GM18526 (cell line): ENCODE data around the gene COL18A1.

ENCODE experiments used
- POLR2A ChIP-seq: IDR thresholded peaks from 3 replicates; pipeline ENCODE4 v1.6.1; 2011; ENCODE audit not compliant: insufficient read length; ENCODE audit errors: extremely low read depth

Gene COL18A1

DNA sequence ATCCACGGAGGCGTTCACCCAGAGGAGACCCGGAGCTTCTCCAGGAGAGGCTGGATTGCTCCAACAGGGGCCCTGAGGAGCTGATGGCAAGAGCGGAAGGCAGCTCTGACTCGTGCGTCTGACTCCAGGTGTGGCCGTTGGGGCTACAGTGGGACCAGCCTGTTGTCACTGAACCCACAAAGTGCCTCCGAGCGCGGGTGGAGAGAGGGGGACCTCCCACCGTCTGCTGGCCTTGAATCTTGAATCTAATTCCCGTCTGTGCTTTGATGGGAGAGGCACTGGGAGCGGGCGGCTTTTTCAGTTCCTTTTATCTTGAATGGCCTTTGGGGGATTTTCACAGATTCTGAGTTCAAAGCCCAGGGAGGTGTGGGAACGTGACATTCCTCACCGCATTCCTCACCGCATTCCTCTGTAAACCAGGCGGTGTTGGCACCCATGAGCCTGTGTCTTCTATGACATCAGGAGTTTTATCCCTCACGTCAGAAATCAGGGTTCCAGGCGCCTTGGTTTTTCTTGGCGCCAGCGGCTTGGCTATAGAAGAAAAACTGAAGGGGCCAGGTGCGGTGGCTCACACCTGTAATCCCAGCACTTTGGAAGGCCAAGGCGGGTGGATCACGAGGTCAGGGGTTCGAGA, 39.2 kb upstream of the COL18A1 start:
- no peak for TF ChIP-seq POLR2A

GRCh38 chr21:45366476-45366875, 38.5 kb upstream of the COL18A1 start:
- no peak for TF ChIP-seq POLR2A

GRCh38 chr21:45366931-45367401, 38.0 kb upstream of the COL18A1 start:
- TF ChIP-seq POLR2A = no peak

DNA sequence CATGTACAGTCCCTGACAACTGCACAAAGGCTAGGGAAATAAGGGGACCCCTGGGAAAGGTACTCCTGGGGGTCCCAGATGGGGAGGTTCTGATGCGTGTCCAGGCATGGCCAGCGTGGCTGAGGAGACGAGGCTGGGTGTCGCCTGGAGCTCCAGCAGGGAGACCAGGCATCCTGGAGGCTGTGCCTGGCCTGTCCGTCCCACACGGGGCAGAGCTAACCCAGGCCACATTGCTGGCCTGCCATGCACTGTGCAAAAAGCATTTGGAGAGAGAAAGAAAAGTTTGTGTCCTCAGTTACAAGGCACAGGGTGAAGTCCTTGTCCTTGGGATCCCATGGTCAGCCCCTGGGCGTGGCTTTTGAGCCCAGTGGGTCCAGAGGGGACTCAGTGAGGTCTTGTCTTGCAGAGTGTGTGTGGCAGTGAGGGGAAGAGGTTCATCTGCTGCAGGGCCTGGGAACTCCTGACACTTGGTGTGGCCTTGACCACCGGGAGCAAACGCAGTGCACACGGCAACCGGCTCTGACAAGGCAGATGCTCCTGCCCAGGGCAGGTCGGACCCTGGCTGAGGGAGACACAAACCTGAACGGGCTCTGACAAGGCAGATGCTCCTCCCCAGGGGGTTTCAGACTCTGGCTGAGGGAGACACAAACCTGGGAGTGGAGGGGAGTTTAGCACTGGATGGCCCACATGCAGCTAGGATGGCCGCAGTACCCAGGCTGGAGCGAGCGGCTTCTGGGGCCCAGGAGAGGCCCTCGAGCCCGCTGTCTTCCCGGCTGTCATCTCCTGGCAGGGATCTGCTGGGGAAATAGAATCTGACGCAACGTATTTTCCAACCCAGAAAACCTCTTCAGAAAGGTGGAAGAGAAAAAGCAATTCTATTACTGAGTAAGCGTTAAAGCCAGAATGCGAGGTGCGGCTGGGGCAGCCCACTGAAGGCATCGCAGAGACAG, 37.3 kb upstream of the COL18A1 start:
- TF ChIP-seq POLR2A = no peak

DNA sequence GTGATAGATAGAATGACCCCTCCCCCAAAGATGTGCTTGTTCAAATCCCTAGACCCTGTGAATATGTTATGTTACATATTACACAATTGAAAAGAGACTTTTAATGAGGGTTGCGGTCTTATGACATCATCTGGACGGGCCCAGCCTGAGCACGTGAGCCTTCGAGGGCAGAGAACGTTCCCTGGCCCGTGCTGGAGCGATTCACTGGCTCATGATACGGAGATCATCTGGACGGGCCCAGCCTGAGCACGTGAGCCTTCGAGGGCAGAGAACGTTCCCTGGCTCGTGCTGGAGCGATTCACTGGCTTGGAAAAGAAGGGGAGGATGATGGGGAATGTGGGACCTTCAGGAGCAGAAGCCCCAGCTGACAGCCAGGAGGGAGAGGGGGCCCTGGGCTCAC, 34.4 kb upstream of the COL18A1 start:
- TF ChIP-seq POLR2A = no peak

DNA sequence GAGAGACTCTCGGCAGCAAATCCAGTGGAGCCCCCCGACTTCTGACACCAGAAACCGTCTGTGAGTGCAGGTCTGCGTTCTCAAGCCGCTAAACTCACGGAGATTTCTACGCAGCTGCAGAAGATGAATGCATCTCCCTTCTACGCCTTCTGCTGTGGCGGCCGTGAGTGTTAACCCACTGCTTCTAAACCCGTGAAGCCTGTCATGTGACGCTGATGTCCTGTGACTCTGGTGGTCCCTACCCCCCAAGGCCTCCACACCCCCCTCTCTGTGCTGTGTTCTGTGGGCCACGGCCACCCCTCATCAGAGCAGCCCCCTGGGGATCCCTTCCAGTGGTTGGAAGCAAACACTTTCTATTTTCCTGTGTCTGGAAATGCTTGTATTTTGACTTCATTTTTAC, 33.9 kb upstream of the COL18A1 start:
- no peak for TF ChIP-seq POLR2A

- TF ChIP-seq POLR2A = no peak
Observed at GRCh38 chr21:45371655-45372054, 33.3 kb upstream of the COL18A1 start.

GRCh38 chr21:45372732-45373355, 32.1 kb upstream of the COL18A1 start:
- no peak for TF ChIP-seq POLR2A

DNA sequence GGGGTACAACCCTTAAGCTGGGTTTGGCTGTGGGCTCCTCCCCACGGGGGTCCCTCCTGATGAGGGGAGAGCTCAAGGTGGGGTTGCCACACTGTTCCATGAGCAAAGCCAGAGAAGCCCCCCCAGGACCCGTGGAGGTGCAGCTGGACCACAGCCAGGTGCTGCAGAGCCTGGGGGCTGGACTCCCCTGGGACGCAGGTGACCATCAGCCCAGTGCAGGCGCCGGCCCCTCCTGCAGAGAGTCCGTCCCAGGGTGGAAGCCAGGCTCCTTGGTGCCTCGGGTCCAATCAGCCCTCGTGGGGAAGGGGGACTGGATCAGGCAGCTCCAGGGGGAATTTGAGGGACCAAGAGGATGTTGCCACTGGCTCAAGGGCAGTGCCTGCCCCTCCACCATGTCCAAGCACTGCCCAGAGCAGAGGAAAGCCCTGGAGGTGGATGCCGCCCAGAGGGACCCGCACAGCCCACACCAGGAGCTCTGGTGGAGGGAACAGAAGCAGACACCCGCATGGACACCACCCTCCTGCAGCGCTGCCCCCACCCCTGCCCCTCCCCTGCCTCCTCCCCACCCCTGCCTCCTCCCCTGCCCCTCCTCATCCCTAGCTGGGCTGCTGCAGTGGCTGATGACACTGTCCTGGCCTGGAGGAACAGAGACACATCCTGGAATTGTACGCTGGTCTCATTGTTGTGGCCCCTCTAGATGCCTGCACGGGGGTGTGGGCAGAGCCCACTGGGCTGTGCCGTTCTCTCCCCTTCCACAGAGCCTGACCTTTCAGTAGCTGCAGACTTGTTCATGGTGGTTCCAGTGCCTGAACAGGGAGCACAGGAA, 30.8 kb upstream of the COL18A1 start:
- no peak for TF ChIP-seq POLR2A

DNA sequence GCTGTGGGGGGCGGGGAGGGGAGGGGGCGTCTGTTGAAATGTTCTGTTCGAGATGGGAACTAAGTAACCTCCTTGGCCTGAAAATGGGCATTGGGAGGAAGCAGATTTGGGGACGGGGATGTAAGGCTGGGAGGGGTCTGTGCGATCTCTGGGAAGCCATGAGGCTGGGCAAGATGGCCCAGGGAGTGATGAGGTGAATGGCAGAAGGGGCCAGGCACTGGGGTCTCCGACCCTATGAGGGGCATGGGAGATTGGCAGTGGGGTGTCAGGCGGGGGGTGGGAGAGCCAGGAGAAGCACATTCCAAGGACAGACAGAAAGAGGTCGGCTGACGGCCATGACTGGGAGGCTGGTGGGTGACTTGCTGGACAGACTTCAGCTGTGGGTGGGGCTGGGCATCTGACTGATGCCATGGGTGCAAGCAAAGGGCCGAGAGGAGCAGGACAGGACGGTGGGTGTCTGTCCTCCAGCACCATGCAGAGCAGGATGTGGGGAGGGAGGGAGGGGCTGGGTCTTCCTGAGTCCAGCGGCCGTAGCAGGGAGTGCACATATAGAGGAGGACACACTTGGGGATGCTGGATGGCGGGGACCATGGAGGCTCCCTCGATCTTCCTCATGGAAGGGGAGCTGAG, 30.0 kb upstream of the COL18A1 start:
- no peak for TF ChIP-seq POLR2A

DNA sequence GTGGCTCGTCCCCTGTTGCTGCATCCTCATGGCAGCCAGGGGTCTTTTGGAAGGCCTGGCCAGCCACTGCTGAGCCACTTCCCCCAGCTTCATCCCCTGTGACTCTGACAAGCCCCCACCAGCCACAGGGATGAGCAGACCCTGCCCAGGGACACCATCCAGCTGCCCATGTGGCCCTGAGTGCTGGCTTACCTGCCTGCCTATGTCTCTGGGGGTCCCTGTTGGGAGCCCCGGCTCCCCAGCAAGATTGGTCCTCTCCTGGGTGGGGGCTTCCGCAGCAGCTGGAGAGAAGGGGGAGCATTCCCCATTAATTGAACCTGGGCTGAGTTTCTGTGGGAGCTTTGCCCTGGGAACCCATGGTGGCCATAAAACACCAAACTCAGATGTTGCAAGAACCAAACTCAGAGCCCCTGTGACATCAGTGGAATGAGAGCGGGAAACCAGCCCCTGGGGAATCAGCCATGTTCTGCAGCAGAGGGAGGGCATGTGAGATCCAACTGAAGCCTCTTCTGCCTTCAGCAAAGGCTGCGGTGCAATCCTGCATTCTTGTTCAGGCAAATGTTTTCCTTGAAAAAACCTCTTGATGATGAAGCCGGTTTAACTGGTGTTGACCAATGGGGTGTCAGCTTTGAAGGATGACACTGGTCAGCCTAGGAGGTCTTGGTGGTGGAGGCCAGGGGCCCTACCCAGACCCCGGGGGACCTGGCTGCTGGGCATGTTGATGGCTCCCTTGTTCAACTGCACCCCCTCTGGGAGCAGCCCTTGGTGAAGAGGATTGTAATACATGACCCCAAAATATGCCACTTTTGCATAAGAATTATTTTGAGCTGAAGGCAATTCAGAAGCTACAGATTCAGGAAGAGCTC, 28.3 kb upstream of the COL18A1 start:
- TF ChIP-seq POLR2A = no peak

GRCh38 chr21:45377325-45377709, 27.6 kb upstream of the COL18A1 start:
- no peak for TF ChIP-seq POLR2A

- TF ChIP-seq POLR2A = no peak
Observed at GRCh38 chr21:45377866-45378257, 27.1 kb upstream of the COL18A1 start.
